CD4-positive, alpha-beta T cell treated with Interleukin-12 subunit alpha and Interleukin-12 subunit beta, for 1 hour (primary cell): ENCODE data around the gene PPM1D.
"Not testable (repeated sequence)": the region's sequence is repeated elsewhere in the genome, so short reads cannot be mapped to it uniquely, and the experiment has no call there.

Experiments used
- DNase-seq: peaks from one replicate; pipeline ENCODE4 v3.0.0-alpha.2; 2020

Gene PPM1D

GRCh38 chr17:60599620-60600489, at the start of gene PPM1D:
PPM1D (plus strand) TSS chr17:60600193; CDS start chr17:60600415, 222 bp downstream.
- DNase-seq, result peak; percentile 98

GRCh38 chr17:60552255-60552654, 47.7 kb upstream of the PPM1D start:
- DNase-seq, result not testable (repeated sequence)

- no peak for DNase-seq
These were observed 45.6 kb upstream of the PPM1D start for GRCh38 chr17:60554377-60554788.

GRCh38 chr17:60555786-60556185, 44.2 kb upstream of the PPM1D start:
- no peak for DNase-seq

- DNase-seq, result no peak
These were observed 42.2 kb upstream of the PPM1D start for GRCh38 chr17:60557805-60558204.

GRCh38 chr17:60559659-60559994, 40.4 kb upstream of the PPM1D start:
- no peak for DNase-seq

- DNase-seq, result no peak
These were observed 39.8 kb upstream of the PPM1D start for GRCh38 chr17:60559995-60560859.

GRCh38 chr17:60560860-60561257, 39.1 kb upstream of the PPM1D start:
- no peak for DNase-seq

- DNase-seq, result no peak
These were observed 37.6 kb upstream of the PPM1D start for GRCh38 chr17:60562421-60562820.

GRCh38 chr17:60563743-60564142, 36.2 kb upstream of the PPM1D start:
- no peak for DNase-seq

GRCh38 chr17:60565233-60565632, 34.8 kb upstream of the PPM1D start:
- DNase-seq, result no peak

- DNase-seq, result no peak
These were observed 26.5 kb upstream of the PPM1D start for GRCh38 chr17:60573236-60574051.

- no peak for DNase-seq
These were observed 22.7 kb upstream of the PPM1D start for GRCh38 chr17:60577147-60577915.

- no peak for DNase-seq
These were observed 20.9 kb upstream of the PPM1D start for GRCh38 chr17:60579090-60579489.

GRCh38 chr17:60579551-60579950, 20.4 kb upstream of the PPM1D start:
- DNase-seq, result no peak

- DNase-seq, result no peak
These were observed 17.0 kb upstream of the PPM1D start for GRCh38 chr17:60583008-60583407.

- no peak for DNase-seq
These were observed 14.1 kb upstream of the PPM1D start for GRCh38 chr17:60585887-60586286.

GRCh38 chr17:60586288-60586974, 13.6 kb upstream of the PPM1D start:
- no peak for DNase-seq

GRCh38 chr17:60590070-60590469, 9.9 kb upstream of the PPM1D start:
- DNase-seq, result no peak

GRCh38 chr17:60592750-60593149, 7.2 kb upstream of the PPM1D start:
- no peak for DNase-seq

GRCh38 chr17:60593441-60594036, 6.5 kb upstream of the PPM1D start:
- not testable (repeated sequence) for DNase-seq
